Gastrocnemius medialis (tissue), 4 donors: ENCODE data around the gene KRT83.

Experiments
- CTCF ChIP-seq, 5 experiments: fragments of 450-650 bp in 3 of 5; fragments of 200-600 bp in 2 of 5; sonication (generic) in 2 of 5; IDR thresholded peaks in 4 of 5; conservative IDR thresholded peaks in 1 of 5; 1 replicate in 4 of 5; 2 replicates in 1 of 5; pipeline ENCODE4 v1.5.1; 2016 to 2019; ENCODE audit warnings: antibody characterized with exemption in 5 of 5, mild to moderate bottlenecking in 3 of 5, moderate library complexity in 3 of 5
- POLR2A ChIP-seq, 2 donors: fragments of 450-650 bp; IDR thresholded peaks; one replicate each; pipeline ENCODE4 v1.6.1; 2017; ENCODE audit warnings: antibody characterized with exemption in 2 of 2, mild to moderate bottlenecking in 2 of 2, moderate library complexity in 2 of 2

GRCh38 chr12:52331039-52331438 is 9.8 kb upstream of the KRT83 start:
- no peak for TF ChIP-seq CTCF (IDR thresholded peaks at IDR 0.05 in 4 of 5, conservative IDR thresholded peaks at IDR 0.05 in 1 of 5)
- TF ChIP-seq POLR2A (IDR thresholded peaks at IDR 0.05), result no peak
